H9 (cell line): ENCODE results near the gene ZBTB16. TPM values are rescaled to one million over a fixed set of nuclear protein-coding genes. Genes with fewer than 3 reads are reported as not detected.

Source experiments
- DNase-seq: peaks from one replicate; pipeline ENCODE4 v3.0.0-alpha.2; 2017
- H2AFZ ChIP-seq: one replicate; pipeline ENCODE4 v1.6.1; 2013; ENCODE audit warnings: mild to moderate bottlenecking, low read length, control low read depth, moderate library complexity
- H2AK5ac ChIP-seq: 2 replicates; pipeline ENCODE4 v1.6.1; 2013; ENCODE audit warnings: low read length, control low read depth, mixed read lengths; ENCODE audit not compliant: insufficient read length
- H2BK120ac ChIP-seq: one replicate; pipeline ENCODE4 v1.6.1; 2013; ENCODE audit warnings: low read depth, mild to moderate bottlenecking, low read length, control low read depth, inconsistent platforms; ENCODE audit not compliant: poor library complexity, severe bottlenecking
- H2BK12ac ChIP-seq: 2 replicates; pipeline ENCODE4 v1.6.1; 2013; ENCODE audit warnings: low read length, control low read depth, mixed read lengths, low read depth; ENCODE audit not compliant: insufficient read length
- H2BK15ac ChIP-seq: 2 replicates; pipeline ENCODE4 v1.6.1; 2013; ENCODE audit warnings: low read depth, low read length, control low read depth
- H2BK20ac ChIP-seq: one replicate; pipeline ENCODE4 v1.6.1; 2013; ENCODE audit warnings: low read depth, mild to moderate bottlenecking, low read length, control low read depth, inconsistent platforms; ENCODE audit not compliant: poor library complexity, severe bottlenecking
- H2BK5ac ChIP-seq: 2 replicates; pipeline ENCODE4 v1.6.1; 2013; ENCODE audit warnings: low read length, control low read depth, mixed read lengths; ENCODE audit not compliant: insufficient read length
- H3K14ac ChIP-seq: 2 replicates; pipeline ENCODE4 v1.6.1; 2013; ENCODE audit warnings: low read length, control low read depth; ENCODE audit not compliant: insufficient read depth
- H3K18ac ChIP-seq: 2 replicates; pipeline ENCODE4 v1.6.1; 2013; ENCODE audit warnings: low read depth, mild to moderate bottlenecking, mixed read lengths, low read length, control low read depth; ENCODE audit not compliant: insufficient read length
- H3K23ac ChIP-seq: 2 replicates; pipeline ENCODE4 v1.6.1; 2013; ENCODE audit warnings: low read length, control low read depth, mixed read lengths, low read depth; ENCODE audit not compliant: insufficient read length
- H3K23me2 ChIP-seq: 2 replicates; pipeline ENCODE4 v1.6.1; 2013; ENCODE audit warnings: low read depth, mild to moderate bottlenecking, mixed read lengths, low read length, control low read depth; ENCODE audit not compliant: insufficient read length, poor library complexity, severe bottlenecking
- H3K27ac ChIP-seq: 2 replicates; pipeline ENCODE4 v1.5.1; 2013; ENCODE audit warnings: low read length, control low read depth, mixed read lengths, low read depth; ENCODE audit not compliant: insufficient read length
- H3K27me3 ChIP-seq: 2 replicates; pipeline ENCODE4 v1.6.1; 2013; ENCODE audit warnings: low read length, control low read depth, inconsistent platforms; ENCODE audit not compliant: insufficient read depth
- H3K4ac ChIP-seq: 2 replicates; pipeline ENCODE4 v1.6.1; 2013; ENCODE audit warnings: low read depth, mild to moderate bottlenecking, control low read depth, inconsistent platforms, low read length, moderate library complexity
- H3K4me1 ChIP-seq: 2 replicates; pipeline ENCODE4 v1.6.1; 2013; ENCODE audit warnings: low read length, control low read depth, inconsistent platforms; ENCODE audit not compliant: insufficient read depth
- H3K4me2 ChIP-seq: 2 replicates; pipeline ENCODE4 v1.6.1; 2013; ENCODE audit warnings: low read length, control low read depth, mixed read lengths; ENCODE audit not compliant: insufficient read length, insufficient read depth
- H3K56ac ChIP-seq: 2 replicates; pipeline ENCODE4 v1.6.1; 2013; ENCODE audit warnings: low read depth, mild to moderate bottlenecking, mixed read lengths, low read length, control low read depth; ENCODE audit not compliant: insufficient read length
- H3K79me1 ChIP-seq: 2 replicates; pipeline ENCODE4 v1.6.1; 2013; ENCODE audit warnings: low read depth, mild to moderate bottlenecking, moderate library complexity, low read length, control low read depth, inconsistent platforms; ENCODE audit not compliant: insufficient read depth, poor library complexity, severe bottlenecking
- H3K79me2 ChIP-seq: 2 replicates; pipeline ENCODE4 v1.6.1; 2013; ENCODE audit warnings: low read length, control low read depth, inconsistent platforms; ENCODE audit not compliant: insufficient read depth
- H3K9ac ChIP-seq: 2 replicates; pipeline ENCODE4 v1.6.1; 2013; ENCODE audit warnings: low read length, control low read depth, mixed read lengths; ENCODE audit not compliant: insufficient read length; ENCODE audit errors: extremely low read depth
- H3K9me3 ChIP-seq: one replicate; pipeline ENCODE4 v1.6.1; 2013; ENCODE audit warnings: low read depth, low read length, inconsistent platforms; ENCODE audit not compliant: control insufficient read depth
- H3T11ph ChIP-seq: one replicate; pipeline ENCODE4 v1.6.1; 2013; ENCODE audit warnings: mild to moderate bottlenecking, low read length, control low read depth, inconsistent platforms
- H4K20me1 ChIP-seq: one replicate; pipeline ENCODE4 v1.6.1; 2013; ENCODE audit not compliant: control insufficient read depth, insufficient read length, insufficient read depth
- H4K5ac ChIP-seq: 2 replicates; pipeline ENCODE4 v1.6.1; 2013; ENCODE audit warnings: low read depth, mild to moderate bottlenecking, mixed read lengths, low read length, control low read depth; ENCODE audit not compliant: insufficient read length
- H4K8ac ChIP-seq: replicated peaks from 2 replicates; pipeline ENCODE4 v1.6.1; 2013; ENCODE audit warnings: low read length, control low read depth, mixed read lengths, low read depth; ENCODE audit not compliant: insufficient read length
- H4K91ac ChIP-seq: 2 replicates; pipeline ENCODE4 v1.6.1; 2013; ENCODE audit warnings: low read depth, mild to moderate bottlenecking, moderate library complexity, mixed read lengths, low read length, control low read depth; ENCODE audit not compliant: insufficient read length
- H3K27ac Mint-ChIP-seq, 3 experiments: 2 replicates in 2 of 3; 3 replicates in 1 of 3; pipeline ENCODE4 v1.8.0; 2020 to 2021; ENCODE audit warnings: mixed read lengths in 3 of 3, mild to moderate bottlenecking in 1 of 3, moderate library complexity in 1 of 3
- H3K27me3 Mint-ChIP-seq: 2 replicates; pipeline ENCODE4 v1.8.0; 2021; ENCODE audit warnings: low read depth, mild to moderate bottlenecking, moderate library complexity, mixed read lengths
- H3K36me3 Mint-ChIP-seq, 3 experiments: 2 replicates in 2 of 3; 3 replicates in 1 of 3; pipeline ENCODE4 v1.8.0; 2020 to 2021; ENCODE audit warnings: low read depth in 3 of 3, mixed read lengths in 3 of 3; ENCODE audit not compliant: insufficient read depth in 1 of 3
- H3K4me1 Mint-ChIP-seq, 2 experiments: 2 replicates each; pipeline ENCODE4 v1.8.0; 2020; ENCODE audit warnings: mixed read lengths in 2 of 2
- H3K4me3 Mint-ChIP-seq, 2 experiments: 2 replicates in 1 of 2; 3 replicates in 1 of 2; pipeline ENCODE4 v1.8.0; 2020 to 2021; ENCODE audit warnings: mild to moderate bottlenecking in 2 of 2, mixed read lengths in 2 of 2, moderate library complexity in 1 of 2
- H3K9me3 Mint-ChIP-seq, 2 experiments: 2 replicates in 1 of 2; 3 replicates in 1 of 2; pipeline ENCODE4 v1.8.0; 2020; ENCODE audit warnings: mild to moderate bottlenecking in 2 of 2, mixed read lengths in 2 of 2, moderate library complexity in 1 of 2
- WGBS: extraction: QIAGEN DNeasy Blood & Tissue Kit; methylation state at CpG from one replicate; pipeline ENCODE4 v1.1.7; 2013; ENCODE audit warnings: missing lambda C conversion rate, low lambda C conversion rate, mixed read lengths; ENCODE audit not compliant: insufficient read length; ENCODE audit errors: extremely low coverage; 5-methylcytosine and 5-hydroxymethylcytosine counted together
- total RNA-seq: library from RNA; stranded (reverse); gene quantifications from 2 replicates; pipeline ENCODE4 v1.2.1, GENCODE V29; 2021
- TF ChIP-seq, protein P1 (sequence below): fragments of 200-600 bp; sonication (generic); conservative IDR thresholded peaks from 3 replicates; pipeline ENCODE4 v1.8.0; 2021; ENCODE audit warnings: antibody characterized with exemption, mild to moderate bottlenecking

ZBTB16 gene
- total RNA-seq, 1 experiment from 2014 or later = not detected

GRCh38 chr11:114060392-114061047 lies 1.0 kb downstream of the ZBTB16 start:
- H2BK15ac ChIP-seq = no peak overlapping the region
- H3K23me2 ChIP-seq = peaks cover 17% of the 10 kb centered on the region
- H4K20me1 ChIP-seq = no peaks in the 10 kb centered on the region
- no peak overlapping the region for H2BK120ac ChIP-seq
- Mint-ChIP-seq H3K27me3 (peaks cover 99% of the 10 kb centered on the region), H3K4me3 (peak overlapping the region; percentile 77 to 90), H3K9me3 (no peaks in the 10 kb centered on the region), H3K36me3 (no peaks in the 10 kb centered on the region), H3K4me1 (peaks cover 18 to 33% of the 10 kb centered on the region in 2 experiments), H3K27ac (no peak overlapping the region)
- H3K9me3 ChIP-seq = no peaks in the 10 kb centered on the region
- H3K4me2 ChIP-seq = peak overlapping the region; percentile 62
- H3T11ph ChIP-seq = no peak overlapping the region
- H2BK5ac ChIP-seq = no peak overlapping the region
- no peaks in the 10 kb centered on the region for H3K79me2 ChIP-seq
- no peak overlapping the region for H3K14ac ChIP-seq
- H2AFZ ChIP-seq = no peak overlapping the region
- no peak overlapping the region for H3K27ac ChIP-seq
- H3K27me3 ChIP-seq = peaks cover 65% of the 10 kb centered on the region
- no peak overlapping the region for H2BK20ac ChIP-seq
- DNase-seq = peak; percentile 42
- no peak overlapping the region for H3K56ac ChIP-seq
- H3K4ac ChIP-seq = no peak overlapping the region
- no peak overlapping the region for H3K9ac ChIP-seq
- no peak overlapping the region for H4K91ac ChIP-seq
- H4K5ac ChIP-seq = no peak overlapping the region
- H3K23ac ChIP-seq = no peak overlapping the region
- no peaks in the 10 kb centered on the region for H3K4me1 ChIP-seq
- no peak overlapping the region for H2AK5ac ChIP-seq
- TF ChIP-seq, protein P1, sequence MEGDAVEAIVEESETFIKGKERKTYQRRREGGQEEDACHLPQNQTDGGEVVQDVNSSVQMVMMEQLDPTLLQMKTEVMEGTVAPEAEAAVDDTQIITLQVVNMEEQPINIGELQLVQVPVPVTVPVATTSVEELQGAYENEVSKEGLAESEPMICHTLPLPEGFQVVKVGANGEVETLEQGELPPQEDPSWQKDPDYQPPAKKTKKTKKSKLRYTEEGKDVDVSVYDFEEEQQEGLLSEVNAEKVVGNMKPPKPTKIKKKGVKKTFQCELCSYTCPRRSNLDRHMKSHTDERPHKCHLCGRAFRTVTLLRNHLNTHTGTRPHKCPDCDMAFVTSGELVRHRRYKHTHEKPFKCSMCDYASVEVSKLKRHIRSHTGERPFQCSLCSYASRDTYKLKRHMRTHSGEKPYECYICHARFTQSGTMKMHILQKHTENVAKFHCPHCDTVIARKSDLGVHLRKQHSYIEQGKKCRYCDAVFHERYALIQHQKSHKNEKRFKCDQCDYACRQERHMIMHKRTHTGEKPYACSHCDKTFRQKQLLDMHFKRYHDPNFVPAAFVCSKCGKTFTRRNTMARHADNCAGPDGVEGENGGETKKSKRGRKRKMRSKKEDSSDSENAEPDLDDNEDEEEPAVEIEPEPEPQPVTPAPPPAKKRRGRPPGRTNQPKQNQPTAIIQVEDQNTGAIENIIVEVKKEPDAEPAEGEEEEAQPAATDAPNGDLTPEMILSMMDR = no peak
- H3K18ac ChIP-seq = no peak overlapping the region
- no CpG with 5 or more reads among the region's 78 CpGs for WGBS
- H2BK12ac ChIP-seq = no peak overlapping the region
- H3K79me1 ChIP-seq = no peaks in the 10 kb centered on the region
- H4K8ac ChIP-seq = no peak overlapping the region
